HG03039 (cell line): ENCODE measurements around the gene FHL2.

Experiments
- ATAC-seq: cut with Tn5 transposase; IDR thresholded peaks from one replicate; pipeline ENCODE4 v1.9.1; 2021; ENCODE audit warnings: mild to moderate bottlenecking, moderate library complexity; ENCODE audit not compliant: unreplicated experiment

FHL2 gene

DNA sequence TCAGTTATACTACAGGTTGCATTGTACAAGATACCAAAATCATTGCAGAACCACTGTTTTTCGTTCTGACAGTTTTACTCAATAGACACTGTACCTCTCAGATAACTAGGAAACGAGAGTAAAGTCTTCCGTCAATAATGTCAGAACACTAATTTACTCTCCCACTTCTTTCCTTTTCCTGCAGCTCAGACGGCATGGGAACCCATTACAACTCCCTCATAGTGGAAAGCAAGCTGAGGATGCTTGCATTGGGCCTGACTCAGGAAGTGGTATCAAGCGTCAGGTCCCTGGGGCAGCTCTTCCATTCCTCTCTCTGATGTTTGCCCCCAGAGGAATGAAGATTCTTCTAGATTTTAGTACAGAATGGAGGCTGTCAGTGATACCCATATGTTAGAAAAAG, 23.9 kb upstream of the FHL2 start:
- no peak for ATAC-seq

- ATAC-seq, result no peak
These were observed 22.2 kb upstream of the FHL2 start for GRCh38 chr2:105421053-105421452.

DNA sequence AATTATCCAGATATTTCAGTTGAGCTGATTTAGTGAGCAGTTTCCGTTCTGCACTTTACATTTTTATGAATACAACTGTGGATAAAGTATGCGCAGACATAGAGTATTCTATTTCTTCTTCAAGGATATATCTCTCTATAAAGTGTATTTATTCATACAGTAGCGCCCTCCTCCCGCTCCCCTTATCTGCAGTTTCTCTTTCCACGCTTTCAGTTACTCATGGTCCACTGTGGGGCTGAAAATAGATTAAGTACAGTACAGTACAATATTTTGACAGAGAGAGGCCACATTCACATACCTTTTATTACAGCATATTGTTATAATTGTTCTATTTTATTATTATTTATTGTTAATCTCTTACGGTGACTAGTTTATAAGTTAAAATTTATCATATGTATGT, 19.7 kb upstream of the FHL2 start:
- ATAC-seq, result no peak

DNA sequence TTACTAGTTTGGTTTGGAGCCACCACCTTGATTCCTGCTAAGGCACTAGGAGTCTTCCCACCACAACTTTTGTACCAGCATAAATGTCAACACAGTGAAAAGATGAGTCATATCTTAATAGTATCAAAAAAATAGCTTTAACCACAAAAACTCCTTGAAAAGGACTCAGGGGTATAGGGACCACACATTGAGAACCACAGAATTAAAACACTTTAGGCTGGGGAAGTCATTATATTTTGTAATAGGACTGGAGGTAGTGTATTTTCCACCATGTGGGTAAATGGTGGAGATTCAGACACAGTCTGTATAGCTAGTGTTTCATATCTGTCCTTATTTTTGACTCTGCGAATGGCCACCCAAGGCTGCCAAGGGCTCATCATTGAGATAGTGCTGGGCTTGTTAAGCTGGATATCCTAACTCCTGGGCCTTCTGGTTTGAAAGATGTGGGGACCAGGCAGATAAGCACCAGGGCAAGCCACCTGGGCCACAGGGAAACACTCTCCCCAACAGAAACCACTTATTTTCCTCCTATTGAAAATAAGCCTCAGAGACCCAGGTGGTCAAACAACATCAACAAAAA, 19.1 kb upstream of the FHL2 start:
- ATAC-seq, result no peak

DNA sequence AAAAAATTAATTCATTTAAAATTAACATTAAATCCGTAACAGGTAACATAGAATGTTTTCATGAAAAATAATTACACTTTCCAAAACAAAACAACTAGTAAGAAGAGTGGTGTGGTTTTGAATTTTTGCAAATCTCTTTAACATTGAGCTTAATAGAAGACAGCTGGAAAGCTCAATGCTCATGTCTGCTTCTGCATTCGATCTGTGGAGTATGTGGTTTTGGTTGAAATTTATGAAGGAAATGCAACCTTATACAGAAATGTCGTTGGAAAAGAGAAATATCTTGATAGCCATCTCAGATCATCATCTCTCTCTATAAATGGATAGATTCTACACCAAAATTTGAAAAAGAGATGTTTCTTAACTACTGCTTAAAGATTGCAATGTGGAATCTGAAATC, 17.3 kb upstream of the FHL2 start:
- ATAC-seq, result no peak

DNA sequence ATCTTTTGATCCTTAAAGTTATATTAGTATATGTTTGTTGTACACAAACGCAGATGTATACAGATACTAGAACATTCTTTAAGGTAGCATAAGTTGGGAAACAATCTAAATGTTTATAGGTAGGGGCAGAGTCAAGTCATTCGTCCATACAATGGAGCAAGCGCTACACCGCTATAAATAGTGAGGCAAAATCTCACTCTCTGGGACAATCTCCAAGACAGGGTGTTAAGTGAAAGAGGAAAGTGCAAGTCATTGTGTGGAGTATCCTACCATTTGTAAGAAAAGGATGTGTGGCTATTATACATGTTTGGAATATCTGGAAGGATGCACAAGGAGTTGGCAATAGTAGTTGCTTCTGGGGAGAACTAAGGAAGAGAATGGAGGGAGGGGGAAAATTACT, 16.2 kb upstream of the FHL2 start:
- ATAC-seq, result no peak

DNA sequence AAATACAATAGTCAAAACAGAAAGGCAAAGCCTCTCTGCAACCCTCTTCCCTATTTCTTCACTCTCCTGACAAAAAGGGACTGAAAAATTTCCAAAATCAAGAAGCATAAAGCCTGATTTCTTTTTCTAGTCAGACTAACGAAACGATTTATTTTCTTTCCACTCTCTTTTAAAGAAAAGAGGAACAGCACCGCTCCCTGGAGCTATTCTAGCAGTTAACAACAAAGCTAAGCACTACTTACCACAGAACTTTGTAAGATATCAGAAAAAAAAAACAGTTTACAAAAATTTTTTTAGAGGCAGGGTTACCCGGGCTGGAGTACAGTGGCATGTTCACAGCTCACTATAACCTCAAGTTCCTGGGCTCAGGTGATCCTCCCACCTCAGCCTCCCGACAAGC, 14.4 kb upstream of the FHL2 start:
- ATAC-seq, result no peak

DNA sequence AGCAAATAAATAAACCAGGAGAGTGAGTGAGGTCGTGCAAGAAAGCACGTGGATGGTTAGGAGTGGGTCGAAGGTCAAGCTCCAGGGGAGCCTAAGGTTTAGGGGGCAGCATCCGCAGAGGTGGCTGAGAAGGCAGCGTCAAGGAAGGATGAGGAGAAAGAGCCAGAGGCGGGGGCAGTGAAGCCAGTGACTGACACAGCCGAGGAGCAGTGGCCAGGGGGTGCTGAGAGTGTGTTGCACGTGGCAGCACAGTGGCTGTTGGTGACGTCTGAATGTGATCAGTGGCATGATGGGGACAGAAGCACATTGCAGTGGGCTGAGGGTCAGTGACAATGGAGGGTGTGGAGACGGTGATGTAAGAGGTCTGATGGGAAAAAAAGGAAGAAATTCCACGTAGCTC, 13.7 kb upstream of the FHL2 start:
- ATAC-seq, result no peak

DNA sequence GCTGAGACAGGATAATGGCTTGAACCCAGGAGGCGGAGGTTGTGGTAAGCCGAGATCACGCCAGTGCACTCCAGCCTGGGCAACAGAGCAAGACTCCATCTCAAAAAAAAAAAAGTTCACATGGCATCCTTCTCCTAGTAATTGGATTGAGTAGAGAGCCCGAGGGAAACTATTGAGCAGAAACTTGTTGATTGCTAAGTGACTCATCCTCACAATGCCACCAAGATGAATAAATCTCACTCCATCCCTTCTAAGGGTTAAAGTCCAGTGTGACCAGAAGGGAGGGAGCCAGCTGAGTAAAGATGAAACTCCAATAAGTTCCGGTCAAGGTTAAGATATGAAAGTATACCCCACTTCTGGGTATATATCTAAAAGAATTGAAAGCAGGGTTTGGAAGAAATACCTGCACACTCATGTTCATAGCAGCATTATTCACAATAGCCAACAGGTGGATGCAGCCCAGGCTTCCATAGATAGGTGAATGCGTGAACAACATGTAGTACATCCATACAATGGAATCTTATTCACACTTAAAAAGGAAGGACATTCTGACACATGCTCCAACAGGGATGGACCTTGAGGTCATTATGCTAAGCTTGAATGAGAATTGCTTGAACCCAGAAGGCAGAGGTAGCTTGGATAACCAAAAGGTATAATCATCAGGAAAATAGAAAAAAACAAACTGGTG, 13.0 kb upstream of the FHL2 start:
- no peak for ATAC-seq

DNA sequence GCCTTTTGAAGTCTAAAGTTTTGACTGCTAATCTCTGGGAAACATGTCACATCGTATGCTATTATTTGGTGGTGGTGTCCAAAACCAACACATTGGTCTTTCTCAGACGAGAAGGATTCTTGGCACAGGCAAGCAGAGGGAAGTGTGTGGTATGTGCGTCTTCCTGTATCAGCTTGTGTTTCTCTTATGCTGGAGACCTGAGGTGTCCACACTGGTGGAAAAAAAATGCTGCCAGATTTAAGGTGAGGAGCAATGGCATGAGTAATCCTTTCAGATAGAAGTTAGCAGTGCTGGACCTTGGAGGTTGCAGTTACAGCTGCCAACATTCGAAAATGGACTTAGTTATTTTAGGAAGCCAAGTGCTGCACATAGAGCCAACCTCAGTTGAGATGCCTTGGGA, 11.7 kb upstream of the FHL2 start:
- no peak for ATAC-seq

- no peak for ATAC-seq
These were observed 10.9 kb upstream of the FHL2 start for GRCh38 chr2:105409717-105410116.

DNA sequence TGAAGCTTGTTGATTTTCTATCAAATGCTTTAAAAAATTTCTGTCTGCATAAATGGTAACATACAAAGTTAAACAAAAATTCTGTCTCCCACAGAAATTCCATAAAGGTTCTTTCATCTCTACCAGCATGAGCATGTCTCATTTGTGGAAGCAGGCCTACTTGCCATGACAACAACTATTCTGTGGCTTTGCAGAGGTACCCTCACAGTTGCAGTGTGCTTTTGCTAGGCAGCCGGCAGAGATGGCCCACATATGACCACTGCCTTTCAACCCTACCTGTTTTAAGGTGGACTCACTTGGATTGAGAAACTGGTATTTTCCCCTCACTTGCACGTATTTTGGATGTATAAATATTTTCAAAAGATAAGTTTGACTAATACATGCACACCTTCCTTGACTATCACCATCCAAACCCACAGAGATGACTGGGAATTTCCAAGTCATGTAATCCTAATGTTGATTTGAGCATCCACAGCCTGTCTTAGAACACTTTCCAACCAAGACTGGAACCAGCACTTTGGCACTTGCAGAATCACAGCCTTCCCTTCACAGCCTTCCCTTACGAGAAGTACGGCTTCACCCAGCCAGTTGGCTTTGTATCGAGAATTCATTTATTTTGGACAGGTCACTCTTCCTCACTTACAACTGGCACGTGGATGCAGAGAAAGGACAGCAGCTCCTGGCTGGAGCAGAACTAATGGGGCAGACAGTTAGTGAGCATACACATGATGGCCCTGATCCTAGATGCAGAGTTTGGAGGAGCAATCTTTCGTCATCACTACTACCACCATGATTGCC, 9.3 kb upstream of the FHL2 start:
- no peak for ATAC-seq

GRCh38 chr2:105406221-105406620, 7.4 kb upstream of the FHL2 start:
- no peak for ATAC-seq

- ATAC-seq, result no peak
These were observed 6.4 kb upstream of the FHL2 start for GRCh38 chr2:105405291-105405690.

GRCh38 chr2:105404736-105405135, 5.9 kb upstream of the FHL2 start:
- no peak for ATAC-seq

DNA sequence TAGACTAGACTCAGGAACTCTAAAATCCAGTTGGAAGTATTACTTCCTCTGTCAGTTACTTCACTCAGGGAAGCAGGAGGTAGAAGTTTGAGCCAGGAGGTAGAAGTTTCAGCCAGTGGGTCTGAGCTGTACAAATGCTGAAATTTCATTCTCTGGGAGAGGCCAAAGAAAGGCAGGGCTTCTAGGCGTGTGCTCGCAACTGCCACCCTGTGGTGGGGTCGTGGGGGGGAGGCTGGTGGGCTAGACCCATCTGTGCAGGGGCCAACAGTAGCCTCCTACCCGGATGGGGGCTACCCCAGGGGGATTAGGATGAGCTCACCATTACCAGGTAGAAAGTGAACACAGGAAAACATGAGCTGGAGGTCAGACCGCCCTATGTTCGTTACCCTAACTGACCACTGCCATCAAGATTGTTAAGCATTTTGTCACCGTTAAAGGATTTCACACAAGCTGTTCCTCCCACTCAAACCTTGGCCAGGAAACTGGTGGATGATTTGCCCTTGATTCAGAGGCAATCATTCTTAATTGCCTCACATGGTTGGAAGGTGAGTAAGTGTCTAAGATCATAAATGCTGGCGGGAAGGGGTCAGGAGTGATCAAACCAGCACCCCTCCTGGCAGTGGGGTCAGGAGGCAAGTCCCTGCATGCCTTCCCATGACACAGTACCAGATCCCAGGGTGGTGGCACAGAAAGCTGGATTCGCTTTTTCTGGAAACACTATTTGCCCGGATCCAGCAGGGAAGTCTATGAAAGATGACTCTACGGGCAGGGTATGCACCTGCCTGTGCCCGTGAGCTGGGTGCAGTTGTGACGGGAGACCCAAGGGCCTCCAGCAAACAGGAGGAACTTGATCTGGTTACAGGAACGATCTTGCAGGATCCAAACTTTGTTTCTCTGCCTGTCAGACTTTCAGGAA, 5.2 kb upstream of the FHL2 start:
- no peak for ATAC-seq

DNA sequence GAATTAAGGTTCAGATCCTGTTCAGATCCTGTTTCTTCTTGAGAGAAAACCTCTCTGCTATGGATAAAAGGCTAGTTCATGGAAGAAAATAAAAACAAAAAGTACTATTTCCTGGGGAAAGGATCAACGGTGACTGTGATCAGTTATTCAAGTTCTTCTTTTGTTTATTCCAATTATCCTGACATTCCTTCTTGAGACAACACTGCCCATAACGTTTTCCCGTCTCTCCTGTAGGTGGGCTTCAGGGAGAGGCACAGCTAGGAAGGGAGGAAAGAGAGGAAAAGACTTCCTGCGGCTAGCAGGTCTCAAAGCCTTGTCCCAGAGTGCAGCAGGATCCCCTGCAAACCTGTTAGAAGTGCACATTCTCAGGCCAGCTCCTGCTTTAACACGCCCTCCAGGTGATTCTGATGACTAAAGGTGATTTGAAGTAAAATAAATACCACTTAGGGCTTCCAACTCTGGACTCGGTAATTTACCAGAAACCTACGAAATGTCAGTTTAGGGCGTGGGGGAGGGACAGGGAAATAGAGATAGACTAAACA, 4.5 kb upstream of the FHL2 start:
- no peak for ATAC-seq

DNA sequence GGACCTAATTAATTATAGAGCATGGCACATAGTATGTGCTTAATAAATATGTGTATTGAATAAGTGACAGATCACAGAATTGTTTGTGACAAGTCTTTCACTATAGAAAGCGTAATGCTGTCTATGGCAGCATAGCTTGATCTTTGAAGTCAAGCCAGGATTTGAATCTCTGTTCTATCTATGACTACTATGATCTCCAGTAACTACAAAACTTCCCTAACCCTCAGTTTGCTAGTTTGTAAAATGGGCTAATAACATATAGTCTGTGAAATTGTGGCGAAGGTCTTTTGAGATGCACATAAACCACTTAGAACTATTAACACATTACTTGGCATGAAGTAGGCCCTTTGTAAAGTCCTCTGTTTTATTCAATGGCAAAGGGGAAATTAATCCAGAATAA, 4.0 kb upstream of the FHL2 start:
- ATAC-seq, result no peak

DNA sequence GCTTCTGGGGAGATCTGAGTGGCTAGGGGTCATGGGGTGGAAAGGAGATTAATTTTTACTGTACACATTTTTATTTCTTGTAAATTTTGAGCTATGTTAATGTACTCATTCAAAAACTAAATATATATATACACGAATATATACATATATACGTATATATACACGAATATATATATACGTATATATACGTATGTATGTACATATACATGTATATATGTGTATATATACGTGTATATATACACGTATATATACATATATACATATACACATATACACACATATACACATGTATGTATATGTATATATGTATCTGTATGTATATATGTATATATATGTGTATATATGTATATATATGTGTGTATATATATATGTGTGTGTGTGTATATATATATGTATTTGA, 3.0 kb upstream of the FHL2 start:
- no peak for ATAC-seq

DNA sequence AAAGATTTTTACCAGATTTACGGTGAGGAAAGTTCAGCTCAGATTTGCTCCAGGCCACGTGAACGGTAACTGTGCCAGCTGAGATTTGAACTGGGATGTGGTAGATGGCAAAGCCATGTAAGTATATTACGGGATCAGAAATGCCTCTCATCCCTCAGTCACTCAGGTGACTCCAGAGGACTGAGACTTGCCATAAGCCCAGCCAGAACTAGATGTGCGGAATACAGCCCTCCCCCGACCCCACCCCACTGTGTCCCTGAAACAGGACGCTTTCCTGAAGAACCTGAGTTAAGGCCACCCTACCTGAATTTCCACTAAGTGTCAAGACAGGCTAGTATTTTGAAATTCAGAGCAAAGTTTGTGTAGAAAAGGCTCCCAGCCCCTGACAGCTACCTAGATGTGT, 1.3 kb upstream of the FHL2 start:
- ATAC-seq, result no peak
